GM12864 (cell line): ENCODE data around the gene MCM10.
A peak's percentile ranks its signal among the peaks of the same experiment; 100 is the strongest.

ENCODE experiments used
- DNase-seq: peaks from one replicate; pipeline ENCODE4 v3.0.0-alpha.2; 2011; ENCODE audit warnings: low read depth
- H3K4me3 ChIP-seq: 2 replicates; pipeline ENCODE4 v1.5.1; 2011; ENCODE audit warnings: mild to moderate bottlenecking, low read depth, low read length, control low read depth
- CTCF ChIP-seq: IDR thresholded peaks from 2 replicates; pipeline ENCODE4 v1.5.1; 2011; ENCODE audit warnings: low read depth, mild to moderate bottlenecking, moderate library complexity, low read length, control low read depth, inconsistent platforms; ENCODE audit errors: missing control alignments

The MCM10 gene

GRCh38 chr10:13165177-13165576, 3.8 kb downstream of the MCM10 start:
- no peak for DNase-seq
- H3K4me3 ChIP-seq, result no peak overlapping the region
- TF ChIP-seq CTCF, result no peak

GRCh38 chr10:13167568-13167967, 6.2 kb downstream of the MCM10 start:
- H3K4me3 ChIP-seq, result no peak overlapping the region
- no peak for DNase-seq
- TF ChIP-seq CTCF, result no peak

- H3K4me3 ChIP-seq, result no peak overlapping the region
- no peak for DNase-seq
- TF ChIP-seq CTCF, result no peak
Measured at GRCh38 chr10:13168781-13169180, 7.4 kb downstream of the MCM10 start.

- no peak for DNase-seq
- no peak overlapping the region for H3K4me3 ChIP-seq
- TF ChIP-seq CTCF, result no peak
Measured at GRCh38 chr10:13173616-13174015, 12.3 kb downstream of the MCM10 start.

GRCh38 chr10:13180788-13181187, 19.4 kb downstream of the MCM10 start:
- TF ChIP-seq CTCF, result no peak
- no peak for DNase-seq
- no peak overlapping the region for H3K4me3 ChIP-seq

- no peak overlapping the region for H3K4me3 ChIP-seq
- TF ChIP-seq CTCF, result no peak
- no peak for DNase-seq
Measured at GRCh38 chr10:13182424-13182823, 21.1 kb downstream of the MCM10 start.

- H3K4me3 ChIP-seq, result no peak overlapping the region
- TF ChIP-seq CTCF, result no peak
- peak; percentile 29 for DNase-seq
Measured at GRCh38 chr10:13183625-13184024, 22.3 kb downstream of the MCM10 start.
